Activated CD4-positive, alpha-beta memory T cell treated with anti-CD3 and anti-CD28 coated beads for 36 hours (primary cell): ENCODE measurements around the gene LENEP. TPM values are rescaled to one million over a fixed set of nuclear protein-coding genes. Genes with fewer than 3 reads are reported as not detected.

Experiments
- CTCF ChIA-PET: fragments of 350-600 bp; sonication (Branson Sonifier 250); formaldehyde crosslinking; loops from one replicate; lab custom pipeline; 2021; ENCODE audit warnings: antibody characterized with exemption, inconsistent platforms; lab: Charles Lee
- POLR2A ChIA-PET: fragments of 350-600 bp; sonication (Branson Sonifier 250); formaldehyde crosslinking; loops from one replicate; lab custom pipeline; 2021; ENCODE audit warnings: antibody characterized with exemption; lab: Charles Lee
- DNase-seq: peaks from one replicate; pipeline ENCODE4 v3.0.0-alpha.2; 2020
- H3K27ac Mint-ChIP-seq: one replicate; pipeline ENCODE4 v1.8.0; 2021; ENCODE audit warnings: mixed read lengths
- H3K27me3 Mint-ChIP-seq: one replicate; pipeline ENCODE4 v1.8.0; 2021; ENCODE audit warnings: mixed read lengths
- H3K36me3 Mint-ChIP-seq: one replicate; pipeline ENCODE4 v1.8.0; 2021; ENCODE audit warnings: mixed read lengths
- H3K4me1 Mint-ChIP-seq: one replicate; pipeline ENCODE4 v1.8.0; 2021; ENCODE audit warnings: low read depth, mixed read lengths
- H3K4me3 Mint-ChIP-seq: one replicate; pipeline ENCODE4 v1.8.0; 2021; ENCODE audit warnings: mild to moderate bottlenecking, mixed read lengths
- H3K9me3 Mint-ChIP-seq: one replicate; pipeline ENCODE4 v1.8.0; 2021; ENCODE audit warnings: mixed read lengths
- intact Hi-C: fragments of 100-400 bp; cut with micrococcal nuclease; formaldehyde crosslinking; loops from one replicate; pipeline ENCODE4 v1.15.1; 2023
- total RNA-seq, 2 experiments: library from RNA; stranded (reverse); gene quantifications; one replicate each; pipeline ENCODE4 v1.2.3, GENCODE V29; 2021

The LENEP gene
- total RNA-seq, 2 experiments from 2014 or later: 0.36 to 0.56 TPM

GRCh38 chr1:155012776-155013602 lies 19.6 kb downstream of the LENEP start:
- POLR2A ChIA-PET: interaction anchor here (0.6 to 1.4 kb wide), 2 partner anchors 9 to 559 kb away, joined by 3 read pairs; no protein-coding TSS in a partner anchor
- DNase-seq: no peak
- CTCF ChIA-PET: interaction anchor here (1.0 to 9.8 kb wide), 5 partner anchors 16 to 72 kb away, joined by 3 to 144 read pairs (median 5); partner anchors contain the start of genes LENEP and PYGO2
- intact Hi-C loops: no loop called here
- H3K36me3 Mint-ChIP-seq: peaks cover 56% of the 10 kb centered on the region
- H3K4me1 Mint-ChIP-seq: peaks cover 72% of the 10 kb centered on the region
- H3K27me3 Mint-ChIP-seq: no peaks in the 10 kb centered on the region
- H3K27ac Mint-ChIP-seq: peak overlapping the region; percentile 99
- no peaks in the 10 kb centered on the region for H3K9me3 Mint-ChIP-seq
- H3K4me3 Mint-ChIP-seq: peak overlapping the region; percentile 63

- H3K4me1 Mint-ChIP-seq: peaks cover 68% of the 10 kb centered on the region
- H3K27me3 Mint-ChIP-seq: no peaks in the 10 kb centered on the region
- H3K4me3 Mint-ChIP-seq: peak overlapping the region; percentile 48
- intact Hi-C loops: no loop called here
- peaks cover 56% of the 10 kb centered on the region for H3K36me3 Mint-ChIP-seq
- peak; percentile 48 for DNase-seq
- H3K27ac Mint-ChIP-seq: peak overlapping the region; percentile 99
- H3K9me3 Mint-ChIP-seq: no peaks in the 10 kb centered on the region
- ChIA-PET CTCF (interaction anchor here (0.6 to 9.8 kb wide), 4 partner anchors 16 to 67 kb away, joined by 3 to 144 read pairs (median 5); partner anchors contain the start of genes ADAM15, LENEP and PYGO2), POLR2A (interaction anchor here (0.6 to 1.4 kb wide), 2 partner anchors 10 to 847 kb away, joined by 3 to 5 read pairs; no protein-coding TSS in a partner anchor)
Measured at GRCh38 chr1:155013632-155014031, 20.2 kb downstream of the LENEP start.

DNA sequence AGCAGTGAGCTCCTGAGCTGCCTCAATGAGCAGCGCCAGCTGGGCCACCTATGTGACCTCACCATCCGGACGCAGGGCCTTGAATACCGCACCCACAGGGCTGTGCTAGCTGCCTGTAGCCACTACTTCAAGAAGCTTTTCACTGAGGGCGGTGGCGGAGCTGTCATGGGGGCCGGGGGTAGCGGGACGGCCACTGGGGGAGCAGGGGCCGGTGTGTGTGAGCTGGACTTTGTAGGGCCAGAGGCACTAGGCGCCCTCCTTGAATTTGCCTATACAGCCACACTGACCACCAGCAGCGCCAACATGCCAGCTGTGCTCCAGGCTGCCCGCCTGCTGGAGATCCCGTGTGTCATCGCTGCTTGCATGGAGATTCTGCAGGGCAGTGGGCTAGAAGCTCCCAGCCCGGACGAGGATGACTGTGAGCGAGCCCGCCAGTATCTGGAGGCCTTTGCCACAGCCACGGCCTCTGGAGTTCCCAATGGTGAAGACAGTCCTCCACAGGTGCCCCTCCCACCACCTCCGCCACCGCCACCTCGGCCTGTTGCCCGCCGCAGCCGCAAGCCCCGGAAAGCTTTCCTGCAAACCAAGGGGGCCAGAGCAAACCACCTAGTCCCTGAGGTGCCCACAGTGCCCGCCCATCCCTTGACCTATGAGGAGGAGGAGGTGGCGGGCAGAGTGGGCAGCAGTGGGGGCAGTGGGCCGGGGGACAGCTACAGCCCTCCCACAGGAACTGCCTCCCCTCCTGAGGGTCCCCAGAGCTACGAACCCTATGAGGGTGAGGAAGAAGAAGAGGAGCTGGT lies 21.5 kb downstream of the LENEP start:
- POLR2A ChIA-PET: interaction anchor here (1.0 to 4.9 kb wide), 7 partner anchors 8 to 79 kb away, joined by 3 to 35 read pairs (median 10); partner anchors contain the start of genes FLAD1, LENEP and PMVK
- H3K4me3 Mint-ChIP-seq: no peak overlapping the region
- H3K27me3 Mint-ChIP-seq: no peaks in the 10 kb centered on the region
- intact Hi-C loops: no loop called here
- no peak for DNase-seq
- H3K36me3 Mint-ChIP-seq: peaks cover 50% of the 10 kb centered on the region
- H3K27ac Mint-ChIP-seq: no peak overlapping the region
- H3K4me1 Mint-ChIP-seq: peaks cover 77% of the 10 kb centered on the region
- CTCF ChIA-PET: interaction anchor here (0.6 to 9.8 kb wide), 13 partner anchors 7 to 455 kb away, joined by 3 to 144 read pairs (median 8); partner anchors contain the start of genes ADAM15, CKS1B, FLAD1 and LENEP
- no peaks in the 10 kb centered on the region for H3K9me3 Mint-ChIP-seq

- CTCF ChIA-PET: interaction anchor here (0.8 to 9.8 kb wide), 14 partner anchors 8 to 137 kb away, joined by 3 to 144 read pairs (median 12); partner anchors contain the start of genes ADAM15, CKS1B, FLAD1 and LENEP
- Mint-ChIP-seq H3K36me3 (peaks cover 43% of the 10 kb centered on the region), H3K27me3 (no peaks in the 10 kb centered on the region), H3K4me1 (peaks cover 76% of the 10 kb centered on the region), H3K27ac (peak overlapping the region; percentile 70), H3K4me3 (peak overlapping the region; percentile 33), H3K9me3 (no peaks in the 10 kb centered on the region)
- intact Hi-C loops: no loop called here
- POLR2A ChIA-PET: interaction anchor here (0.6 to 4.9 kb wide), 10 partner anchors 8 to 79 kb away, joined by 3 to 35 read pairs (median 8); partner anchors contain the start of genes ADAM15, FLAD1, LENEP and PMVK
- DNase-seq: no peak
Measured at GRCh38 chr1:155015527-155016230, 22.3 kb downstream of the LENEP start.

- peak overlapping the region; percentile 70 for H3K27ac Mint-ChIP-seq
- POLR2A ChIA-PET: interaction anchor here (0.6 to 4.9 kb wide), 12 partner anchors 9 to 80 kb away, joined by 3 to 35 read pairs (median 6); partner anchors contain the start of genes ADAM15, CKS1B, FLAD1 and LENEP
- intact Hi-C loops: no loop called here
- H3K27me3 Mint-ChIP-seq: no peaks in the 10 kb centered on the region
- H3K4me1 Mint-ChIP-seq: peaks cover 71% of the 10 kb centered on the region
- H3K9me3 Mint-ChIP-seq: no peaks in the 10 kb centered on the region
- H3K4me3 Mint-ChIP-seq: peak overlapping the region; percentile 33
- peaks cover 40% of the 10 kb centered on the region for H3K36me3 Mint-ChIP-seq
- CTCF ChIA-PET: interaction anchor here (0.6 to 9.8 kb wide), 22 partner anchors 9 to 151 kb away, joined by 3 to 144 read pairs (median 10); partner anchors contain the start of genes ADAM15, CKS1B, EFNA4 and FLAD1
- DNase-seq: peak; percentile 50
Measured at GRCh38 chr1:155016231-155016831, 22.9 kb downstream of the LENEP start.

GRCh38 chr1:155017041-155017945 lies 23.9 kb downstream of the LENEP start:
- peaks cover 63% of the 10 kb centered on the region for H3K4me1 Mint-ChIP-seq
- peaks cover 40% of the 10 kb centered on the region for H3K36me3 Mint-ChIP-seq
- no peaks in the 10 kb centered on the region for H3K9me3 Mint-ChIP-seq
- ChIA-PET CTCF (interaction anchor here (0.6 to 9.8 kb wide), 45 partner anchors 10 to 619 kb away, joined by 3 to 144 read pairs (median 4); partner anchors contain the start of genes ADAM15, CKS1B, DCST1 and DCST2), POLR2A (interaction anchor here (0.8 to 4.9 kb wide), 10 partner anchors 10 to 81 kb away, joined by 3 to 35 read pairs (median 8); partner anchors contain the start of genes CKS1B, FLAD1, LENEP and PBXIP1)
- H3K27ac Mint-ChIP-seq: peak overlapping the region; percentile 78
- peak overlapping the region; percentile 37 for H3K4me3 Mint-ChIP-seq
- H3K27me3 Mint-ChIP-seq: no peaks in the 10 kb centered on the region
- DNase-seq: peak; percentile 97
- intact Hi-C loops: loop anchor here (1.0 kb wide), 4 partner anchors 9 to 55 kb away; partner anchors contain the start of genes FLAD1 and ZBTB7B

GRCh38 chr1:155017946-155018316 lies 24.5 kb downstream of the LENEP start:
- CTCF ChIA-PET: interaction anchor here (0.6 to 9.8 kb wide), 41 partner anchors 10 to 620 kb away, joined by 3 to 144 read pairs (median 4); partner anchors contain the start of genes ADAM15, CKS1B, DCST1 and DCST2
- no peak for DNase-seq
- peak overlapping the region; percentile 36 for H3K4me3 Mint-ChIP-seq
- H3K4me1 Mint-ChIP-seq: peaks cover 60% of the 10 kb centered on the region
- intact Hi-C loops: loop anchor here (1.0 kb wide), 4 partner anchors 10 to 56 kb away; partner anchors contain the start of genes FLAD1 and ZBTB7B
- peak overlapping the region; percentile 57 for H3K27ac Mint-ChIP-seq
- H3K9me3 Mint-ChIP-seq: no peaks in the 10 kb centered on the region
- POLR2A ChIA-PET: interaction anchor here (1.2 to 4.9 kb wide), 9 partner anchors 11 to 81 kb away, joined by 4 to 35 read pairs (median 8); partner anchors contain the start of genes ADAM15, CKS1B, FLAD1 and LENEP
- no peaks in the 10 kb centered on the region for H3K27me3 Mint-ChIP-seq
- H3K36me3 Mint-ChIP-seq: peaks cover 35% of the 10 kb centered on the region

DNA sequence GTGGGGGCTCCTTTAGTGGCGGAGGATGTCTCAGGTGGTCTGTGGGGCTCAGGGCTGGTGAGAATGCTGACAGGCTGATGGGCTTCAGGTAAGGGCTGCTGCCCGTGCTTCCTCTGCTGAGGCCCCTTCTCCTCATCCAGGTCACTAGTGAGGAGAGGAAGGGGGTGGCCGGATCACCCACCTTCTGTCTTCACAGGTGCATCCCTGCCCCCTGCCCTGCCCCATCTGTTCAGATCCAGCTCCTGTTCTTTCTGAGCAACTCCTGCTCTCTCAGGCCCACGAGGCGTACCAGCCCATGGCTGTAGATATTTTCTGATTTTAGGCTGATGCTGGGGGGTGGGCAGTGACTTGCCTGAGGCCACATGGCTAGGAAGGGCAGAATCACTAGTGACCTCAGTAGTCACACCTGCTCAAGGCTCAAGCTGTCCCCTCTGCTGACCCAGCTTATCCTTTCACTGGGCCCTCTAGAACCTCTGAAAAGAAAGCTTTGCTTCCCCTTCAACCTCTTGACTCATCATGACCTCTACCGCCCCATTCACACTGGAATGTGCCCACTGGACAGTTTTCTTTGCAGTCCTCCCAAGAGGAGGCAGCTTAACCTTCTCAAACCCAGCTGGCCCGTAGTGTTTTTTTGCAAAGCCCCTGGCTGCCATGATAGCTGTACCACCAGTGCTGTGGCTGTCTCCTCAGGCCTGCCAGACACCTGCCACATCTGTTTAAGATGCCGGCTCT lies 25.4 kb downstream of the LENEP start:
- POLR2A ChIA-PET: interaction anchor here (0.8 to 4.9 kb wide), 6 partner anchors 9 to 82 kb away, joined by 3 to 31 read pairs (median 4); partner anchors contain the start of genes ADAM15, FLAD1 and PMVK
- intact Hi-C loops: no loop called here
- no peaks in the 10 kb centered on the region for H3K27me3 Mint-ChIP-seq
- H3K9me3 Mint-ChIP-seq: no peaks in the 10 kb centered on the region
- CTCF ChIA-PET: interaction anchor here (0.8 to 9.8 kb wide), 17 partner anchors 22 to 459 kb away, joined by 3 to 144 read pairs (median 5); partner anchors contain the start of genes ADAM15, EFNA4, LENEP and PBXIP1
- peaks cover 53% of the 10 kb centered on the region for H3K4me1 Mint-ChIP-seq
- no peak for DNase-seq
- H3K27ac Mint-ChIP-seq: peak overlapping the region; percentile 57
- no peak overlapping the region for H3K4me3 Mint-ChIP-seq
- peaks cover 29% of the 10 kb centered on the region for H3K36me3 Mint-ChIP-seq
